SU-DHL-6 (cell line): ENCODE data around the gene CHSY3.

Experiments used
- CTCF ChIP-seq: fragments of 200-600 bp; sonication (generic); IDR thresholded peaks from one replicate; pipeline ENCODE4 v1.5.1; 2017; ENCODE audit warnings: antibody characterized with exemption, mild to moderate bottlenecking, low read length, moderate library complexity; ENCODE audit not compliant: insufficient read depth, poor library complexity, severe bottlenecking
- EZH2phosphoT487 ChIP-seq: fragments of 200-600 bp; sonication (generic), shearing (Covaris generic); conservative IDR thresholded peaks from 2 replicates; pipeline ENCODE4 v1.6.1; 2018; ENCODE audit warnings: mild to moderate bottlenecking, antibody characterized with exemption, low read length, moderate library complexity, mixed read lengths

GRCh38 chr5:129963359-129963758, 59.1 kb downstream of the CHSY3 start:
- TF ChIP-seq CTCF, result no peak
- TF ChIP-seq EZH2phosphoT487, result no peak
